Vagina (tissue), 2 donors: ENCODE measurements around the gene FAM210B. TPM values are rescaled to one million over a fixed set of nuclear protein-coding genes. Genes with fewer than 3 reads are reported as not detected.

Experiments used
- DNase-seq, 2 donors: peaks; one replicate each; pipeline ENCODE4 v3.0.0-alpha.2; 2017; ENCODE audit errors: extremely low spot score in 2 of 2
- H3K27ac ChIP-seq: fragments of 200-600 bp; sonication (generic); one replicate; pipeline ENCODE4 v1.5.1; 2019
- H3K27me3 ChIP-seq: fragments of 200-600 bp; sonication (generic); one replicate; pipeline ENCODE4 v1.5.1; 2019
- H3K36me3 ChIP-seq, 2 donors: fragments of 200-600 bp; sonication (generic); one replicate each; pipeline ENCODE4 v1.5.1; 2017 to 2019
- H3K4me1 ChIP-seq: fragments of 200-600 bp; sonication (generic); one replicate; pipeline ENCODE4 v1.5.1; 2019
- H3K4me3 ChIP-seq, 2 donors: fragments of 200-600 bp; sonication (generic); 1 replicate in 1 of 2; 2 replicates in 1 of 2; pipeline ENCODE4 v1.5.1; 2016 to 2019
- H3K9me3 ChIP-seq: fragments of 200-600 bp; sonication (generic); one replicate; pipeline ENCODE4 v1.5.1; 2019
- POLR2A ChIP-seq, 2 donors: fragments of 450-650 bp; IDR thresholded peaks; one replicate each; pipeline ENCODE4 v1.6.1; 2017; ENCODE audit warnings: antibody characterized with exemption in 2 of 2, mild to moderate bottlenecking in 2 of 2, moderate library complexity in 2 of 2
- POLR2AphosphoS5 ChIP-seq, 2 donors: sonication (generic); formaldehyde crosslinking; IDR thresholded peaks; one replicate each; pipeline ENCODE4 v1.9.0; 2017; ENCODE audit warnings: antibody characterized with exemption in 2 of 2, mild to moderate bottlenecking in 2 of 2, low read depth in 1 of 2; ENCODE audit not compliant: insufficient read depth in 1 of 2
- intact Hi-C: fragments of 100-400 bp; cut with DNase I; formaldehyde crosslinking; loops from one replicate; pipeline ENCODE4 v1.15.1; 2023
- total RNA-seq: library from RNA; depleted of rRNA; stranded (reverse); fragments of >200 nt; gene quantifications from one replicate; pipeline ENCODE4 v1.2.3, GENCODE V29; 2016
- TF ChIP-seq, protein P1 (sequence below), 3 experiments: fragments of 450-650 bp in 2 of 3; fragments of 200-600 bp in 1 of 3; sonication (generic) in 1 of 3; IDR thresholded peaks; one replicate each; pipeline ENCODE4 v1.5.1; 2017 to 2019; ENCODE audit warnings: antibody characterized with exemption in 3 of 3, mild to moderate bottlenecking in 2 of 3, moderate library complexity in 2 of 3

Gene FAM210B
- total RNA-seq, 1 donor from 2014 or later, result 46.4 TPM

DNA sequence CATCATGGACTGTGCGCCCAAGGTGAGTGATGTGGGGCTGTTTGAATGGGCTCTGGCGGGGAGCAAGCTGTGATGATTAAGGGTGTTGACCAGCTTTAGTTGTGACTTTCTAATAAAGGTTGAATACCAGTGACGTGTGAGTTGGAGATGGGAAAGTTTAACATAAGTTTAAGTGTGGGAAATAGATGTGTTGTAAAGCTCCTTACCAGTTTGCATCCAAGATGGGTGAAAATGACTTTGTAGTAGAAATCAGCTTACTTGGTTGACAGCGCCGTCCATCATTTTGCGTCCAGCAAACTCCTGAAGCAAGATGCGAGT, 53.7 kb downstream of the FAM210B start:
- Histone ChIP-seq H3K27me3 (no peaks in the 10 kb centered on the region), H3K4me3 (peak overlapping the region; percentile 8 to 13), H3K9me3 (no peaks in the 10 kb centered on the region), H3K4me1 (no peaks in the 10 kb centered on the region), H3K27ac (peak overlapping the region; percentile 25), H3K36me3 (peaks cover 0 to 11% of the 10 kb centered on the region in 2 donors)
- TF ChIP-seq, protein P1, sequence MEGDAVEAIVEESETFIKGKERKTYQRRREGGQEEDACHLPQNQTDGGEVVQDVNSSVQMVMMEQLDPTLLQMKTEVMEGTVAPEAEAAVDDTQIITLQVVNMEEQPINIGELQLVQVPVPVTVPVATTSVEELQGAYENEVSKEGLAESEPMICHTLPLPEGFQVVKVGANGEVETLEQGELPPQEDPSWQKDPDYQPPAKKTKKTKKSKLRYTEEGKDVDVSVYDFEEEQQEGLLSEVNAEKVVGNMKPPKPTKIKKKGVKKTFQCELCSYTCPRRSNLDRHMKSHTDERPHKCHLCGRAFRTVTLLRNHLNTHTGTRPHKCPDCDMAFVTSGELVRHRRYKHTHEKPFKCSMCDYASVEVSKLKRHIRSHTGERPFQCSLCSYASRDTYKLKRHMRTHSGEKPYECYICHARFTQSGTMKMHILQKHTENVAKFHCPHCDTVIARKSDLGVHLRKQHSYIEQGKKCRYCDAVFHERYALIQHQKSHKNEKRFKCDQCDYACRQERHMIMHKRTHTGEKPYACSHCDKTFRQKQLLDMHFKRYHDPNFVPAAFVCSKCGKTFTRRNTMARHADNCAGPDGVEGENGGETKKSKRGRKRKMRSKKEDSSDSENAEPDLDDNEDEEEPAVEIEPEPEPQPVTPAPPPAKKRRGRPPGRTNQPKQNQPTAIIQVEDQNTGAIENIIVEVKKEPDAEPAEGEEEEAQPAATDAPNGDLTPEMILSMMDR (IDR thresholded peaks at IDR 0.05), result no peak
- TF ChIP-seq POLR2A (IDR thresholded peaks at IDR 0.05) (no peak), POLR2AphosphoS5 (IDR thresholded peaks at IDR 0.05; ENCODE audit: insufficient read depth in 1 of 2, low read depth in 1 of 2) (no peak)
- intact Hi-C loops, result no loop called here
- no peak for DNase-seq

DNA sequence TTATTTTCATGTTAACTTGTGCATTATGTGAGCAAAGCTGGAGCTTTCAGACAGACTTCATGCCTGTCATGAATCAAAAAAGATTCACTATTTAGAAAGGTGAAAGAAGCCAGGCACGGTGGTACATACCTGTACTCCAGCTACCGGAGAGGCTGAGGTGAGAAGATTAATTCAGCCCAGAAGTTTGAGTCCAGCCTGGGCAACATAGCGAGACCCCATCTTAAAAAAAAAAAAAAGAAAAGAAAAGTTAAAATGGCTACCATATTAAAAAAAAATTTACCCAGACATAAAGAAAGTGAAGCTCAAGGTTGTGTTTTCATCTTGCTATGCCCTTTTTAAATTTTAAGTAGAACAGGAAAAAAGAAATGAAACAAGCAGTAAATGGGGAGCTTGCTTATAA, 54.2 kb downstream of the FAM210B start:
- H3K36me3 ChIP-seq, result peaks cover 0 to 6% of the 10 kb centered on the region in 2 donors
- H3K27me3 ChIP-seq, result no peaks in the 10 kb centered on the region
- intact Hi-C loops, result no loop called here
- no peak for TF ChIP-seq POLR2AphosphoS5 (IDR thresholded peaks at IDR 0.05; ENCODE audit: insufficient read depth in 1 of 2, low read depth in 1 of 2)
- TF ChIP-seq, protein P1 (IDR thresholded peaks at IDR 0.05), result no peak
- no peak for TF ChIP-seq POLR2A (IDR thresholded peaks at IDR 0.05)
- no peak overlapping the region for H3K27ac ChIP-seq
- H3K4me1 ChIP-seq, result no peaks in the 10 kb centered on the region
- no peak for DNase-seq
- no peak overlapping the region for H3K4me3 ChIP-seq
- H3K9me3 ChIP-seq, result no peaks in the 10 kb centered on the region

DNA sequence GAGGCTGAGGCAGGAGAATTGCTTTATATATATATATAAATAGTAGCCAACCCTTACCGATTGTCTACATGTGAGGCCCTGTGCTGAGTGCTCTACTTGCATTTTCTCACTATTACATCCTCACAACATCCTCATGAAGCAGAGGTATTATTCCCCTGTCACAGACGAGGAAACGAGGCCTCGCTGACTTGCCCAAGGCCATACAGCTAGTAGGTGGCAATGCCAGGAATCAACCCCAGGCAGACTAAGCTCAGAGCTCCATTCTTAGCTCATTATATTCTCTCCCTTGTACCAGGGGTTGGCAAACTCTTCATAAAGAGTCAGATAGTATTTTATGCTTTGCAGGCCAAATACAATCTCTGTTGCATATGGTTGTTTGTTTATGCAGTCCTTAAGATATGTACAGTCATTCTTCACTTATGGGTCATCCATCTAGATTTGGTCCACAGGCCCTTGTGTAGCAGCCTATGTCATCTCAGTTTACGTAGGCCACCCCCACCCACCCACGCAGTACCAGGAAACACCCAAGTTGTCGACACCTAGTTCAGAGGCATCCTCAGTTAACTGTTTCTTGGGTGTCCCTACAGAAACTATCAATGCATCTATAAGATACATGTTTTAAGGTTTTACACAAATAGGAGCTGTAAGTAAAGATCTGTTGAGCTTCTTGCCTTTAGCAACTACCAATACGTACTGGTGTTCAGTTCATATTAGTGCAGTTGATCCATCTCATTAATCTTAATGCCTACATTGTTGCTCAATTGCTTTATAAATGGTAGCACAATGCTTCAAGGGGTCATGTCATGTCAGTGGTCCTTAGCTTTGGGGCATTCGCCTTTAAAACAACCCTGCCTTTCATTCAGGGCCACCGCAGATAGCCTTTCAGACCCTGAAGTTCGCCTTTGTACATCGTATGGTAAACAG, 56.3 kb downstream of the FAM210B start:
- Histone ChIP-seq H3K9me3 (no peaks in the 10 kb centered on the region), H3K36me3 (no peaks in the 10 kb centered on the region), H3K4me1 (no peaks in the 10 kb centered on the region), H3K27ac (no peak overlapping the region), H3K27me3 (no peaks in the 10 kb centered on the region), H3K4me3 (no peak overlapping the region)
- intact Hi-C loops, result no loop called here
- no peak for DNase-seq
- TF ChIP-seq, protein P1 (IDR thresholded peaks at IDR 0.05), result no peak
- no peak for TF ChIP-seq POLR2AphosphoS5 (IDR thresholded peaks at IDR 0.05; ENCODE audit: insufficient read depth in 1 of 2, low read depth in 1 of 2)
- no peak for TF ChIP-seq POLR2A (IDR thresholded peaks at IDR 0.05)

DNA sequence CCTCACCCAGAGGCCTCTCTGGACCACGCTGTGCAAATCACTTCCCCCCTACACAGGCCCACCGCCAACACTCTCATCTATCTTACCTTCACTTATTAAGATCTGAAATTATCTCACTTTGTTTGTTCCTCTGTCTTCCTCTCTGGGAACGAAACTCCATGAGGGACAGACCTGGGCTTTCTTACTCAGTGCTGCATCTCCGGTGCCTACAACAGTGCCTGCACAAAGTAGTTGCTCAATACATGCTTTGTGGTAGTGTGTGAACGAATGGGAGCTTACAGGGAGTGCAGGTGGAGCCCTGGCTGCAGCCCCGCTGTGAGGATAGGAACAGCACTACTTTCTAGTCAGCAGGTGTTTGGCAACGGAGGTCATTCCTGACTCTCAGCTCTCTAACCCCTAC, 58.6 kb downstream of the FAM210B start:
- DNase-seq, result peak in 1 of 2 donors; percentile 18
- H3K4me3 ChIP-seq, result no peak overlapping the region
- no peaks in the 10 kb centered on the region for H3K27me3 ChIP-seq
- no peak overlapping the region for H3K27ac ChIP-seq
- intact Hi-C loops, result no loop called here
- TF ChIP-seq, protein P1 (IDR thresholded peaks at IDR 0.05), result no peak
- no peak for TF ChIP-seq POLR2AphosphoS5 (IDR thresholded peaks at IDR 0.05; ENCODE audit: insufficient read depth in 1 of 2, low read depth in 1 of 2)
- TF ChIP-seq POLR2A (IDR thresholded peaks at IDR 0.05), result no peak
- H3K9me3 ChIP-seq, result no peaks in the 10 kb centered on the region
- no peaks in the 10 kb centered on the region for H3K36me3 ChIP-seq
- H3K4me1 ChIP-seq, result no peaks in the 10 kb centered on the region

DNA sequence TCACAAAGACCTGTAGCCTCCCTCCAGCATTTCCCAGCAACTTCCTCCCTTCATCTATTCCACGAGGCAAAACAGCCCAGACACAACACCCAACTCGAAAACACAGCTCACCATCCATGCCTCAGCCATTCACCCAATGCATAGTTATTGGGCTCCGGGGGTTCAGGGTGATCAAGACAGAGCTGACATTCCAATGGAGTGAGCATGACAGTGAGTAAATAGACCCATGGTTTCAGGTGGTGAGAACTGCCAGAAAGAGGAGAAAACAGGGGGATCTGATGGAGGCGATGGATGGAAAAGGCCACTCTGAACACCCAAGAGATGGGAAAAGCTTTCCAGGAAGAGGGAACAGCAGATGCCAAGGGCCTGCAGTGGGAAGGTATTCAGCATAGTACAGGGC, 59.1 kb downstream of the FAM210B start:
- Histone ChIP-seq H3K27me3 (no peaks in the 10 kb centered on the region), H3K27ac (no peak overlapping the region), H3K4me1 (no peaks in the 10 kb centered on the region), H3K4me3 (no peak overlapping the region), H3K36me3 (no peaks in the 10 kb centered on the region), H3K9me3 (no peaks in the 10 kb centered on the region)
- no peak for DNase-seq
- intact Hi-C loops, result no loop called here
- TF ChIP-seq POLR2A (IDR thresholded peaks at IDR 0.05) (no peak), POLR2AphosphoS5 (IDR thresholded peaks at IDR 0.05; ENCODE audit: insufficient read depth in 1 of 2, low read depth in 1 of 2) (no peak)
- TF ChIP-seq, protein P1 (IDR thresholded peaks at IDR 0.05), result no peak
